ENCODE data around the gene ZNF212. TPM values are rescaled to one million over a fixed set of nuclear protein-coding genes. Genes with fewer than 3 reads are reported as not detected.

The ZNF212 gene
- total RNA-seq, 1 donor from 2014 or later = 15.8 TPM

- Mint-ChIP-seq H3K27me3 (ENCODE audit: low read depth) (peaks cover 7% of the 10 kb centered on the region), H3K36me3 (ENCODE audit: low read depth) (peaks cover 5% of the 10 kb centered on the region), H3K4me3 (peak overlapping the region; percentile 90), H3K4me1 (peaks cover 6% of the 10 kb centered on the region), H3K27ac (ENCODE audit: unreplicated experiment) (peak overlapping the region; percentile 53), H3K9me3 (no peaks in the 10 kb centered on the region)
- no peak for DNase-seq (ENCODE audit: low read depth, low spot score)
- TF ChIP-seq CTCF (conservative IDR thresholded peaks at IDR 0.05) = no peak
Observed at GRCh38 chr7:149285603-149286002, 46.2 kb downstream of the ZNF212 start.

- Mint-ChIP-seq H3K27me3 (ENCODE audit: low read depth) (peaks cover 7% of the 10 kb centered on the region), H3K4me1 (peaks cover 6% of the 10 kb centered on the region), H3K4me3 (peak overlapping the region; percentile 77), H3K36me3 (ENCODE audit: low read depth) (peaks cover 5% of the 10 kb centered on the region), H3K27ac (ENCODE audit: unreplicated experiment) (no peak overlapping the region), H3K9me3 (no peaks in the 10 kb centered on the region)
- DNase-seq (ENCODE audit: low read depth, low spot score) = no peak
- no peak for TF ChIP-seq CTCF (conservative IDR thresholded peaks at IDR 0.05)
Observed at GRCh38 chr7:149286811-149287400, 47.5 kb downstream of the ZNF212 start.

DNA sequence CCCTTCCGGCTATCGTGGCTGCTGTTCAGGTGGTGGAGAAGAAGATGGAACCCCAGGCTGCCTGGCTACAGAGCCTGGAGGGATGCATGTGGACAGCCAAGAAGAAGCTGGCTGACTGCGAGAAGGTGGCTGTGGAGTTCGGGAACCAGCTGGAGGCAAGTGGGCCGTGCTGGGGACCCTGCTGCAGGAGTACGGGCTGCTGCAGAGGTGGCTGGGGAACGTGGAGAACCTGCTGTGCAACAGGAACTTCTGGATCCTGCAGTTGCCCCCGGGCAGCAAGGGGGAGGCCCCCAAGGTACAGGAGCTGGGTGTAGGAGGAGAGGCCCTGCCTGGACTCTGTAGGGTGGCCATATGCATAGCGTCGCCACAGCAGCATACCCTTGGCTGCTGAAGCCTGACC is 48.2 kb downstream of the ZNF212 start:
- Mint-ChIP-seq H3K27me3 (ENCODE audit: low read depth) (peaks cover 7% of the 10 kb centered on the region), H3K4me3 (peak overlapping the region; percentile 77), H3K36me3 (ENCODE audit: low read depth) (peaks cover under 1% of the 10 kb centered on the region), H3K4me1 (peaks cover 6% of the 10 kb centered on the region), H3K9me3 (no peaks in the 10 kb centered on the region), H3K27ac (ENCODE audit: unreplicated experiment) (no peak overlapping the region)
- TF ChIP-seq CTCF (conservative IDR thresholded peaks at IDR 0.05) = no peak
- no peak for DNase-seq (ENCODE audit: low read depth, low spot score)

DNA sequence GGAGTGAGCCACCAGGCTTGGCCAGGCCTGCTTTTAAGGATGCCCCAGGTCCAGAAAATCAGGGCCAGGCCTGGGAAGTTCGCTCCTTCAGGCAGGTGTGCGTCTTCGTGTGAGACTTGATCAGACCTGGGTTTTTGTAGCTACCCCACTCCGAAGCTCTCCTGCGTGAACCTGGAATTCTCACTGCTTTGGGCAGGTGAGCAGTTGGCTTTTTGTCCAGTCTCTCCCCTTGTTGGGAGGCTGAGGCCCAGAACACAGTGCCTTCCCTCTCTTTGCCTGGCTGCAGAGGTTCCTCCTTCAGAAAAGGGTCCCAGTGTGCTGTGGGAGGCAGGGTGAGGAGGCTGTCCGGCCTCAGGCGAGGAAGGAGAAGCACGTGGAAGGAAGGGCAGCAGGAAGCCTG is 49.8 kb downstream of the ZNF212 start:
- H3K27me3 Mint-ChIP-seq (ENCODE audit: low read depth) = peaks cover 7% of the 10 kb centered on the region
- DNase-seq (ENCODE audit: low read depth, low spot score) = no peak
- no peak for TF ChIP-seq CTCF (conservative IDR thresholded peaks at IDR 0.05)
- peaks cover 6% of the 10 kb centered on the region for H3K4me1 Mint-ChIP-seq
- H3K4me3 Mint-ChIP-seq = no peak overlapping the region
- no peak overlapping the region for H3K27ac Mint-ChIP-seq (ENCODE audit: unreplicated experiment)
- H3K9me3 Mint-ChIP-seq = no peaks in the 10 kb centered on the region
- H3K36me3 Mint-ChIP-seq (ENCODE audit: low read depth) = no peaks in the 10 kb centered on the region

DNA sequence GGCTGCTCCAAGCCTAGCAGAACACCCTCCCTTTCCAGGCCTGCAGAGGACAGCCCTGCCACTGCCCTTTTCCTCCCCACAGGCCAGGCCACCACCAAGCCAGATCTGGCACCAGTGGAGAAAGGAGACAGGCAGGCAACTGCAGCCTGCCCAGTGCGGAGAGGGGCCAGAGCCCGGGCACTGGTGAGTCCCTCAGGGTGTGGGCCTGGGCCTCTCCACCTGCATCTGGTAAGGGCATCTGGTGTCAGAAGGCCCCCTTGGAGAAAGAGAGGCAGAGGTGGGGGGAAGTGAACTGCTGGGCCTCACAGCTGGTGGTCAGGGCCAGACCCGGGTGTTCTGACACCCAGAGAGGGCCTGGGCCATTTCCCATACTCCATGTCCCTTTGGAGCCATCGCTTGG is 50.4 kb downstream of the ZNF212 start:
- no peak for DNase-seq (ENCODE audit: low read depth, low spot score)
- no peak for TF ChIP-seq CTCF (conservative IDR thresholded peaks at IDR 0.05)
- no peak overlapping the region for H3K27ac Mint-ChIP-seq (ENCODE audit: unreplicated experiment)

More for the DNA sequence above, 50.4 kb downstream of the ZNF212 start:
- no peaks in the 10 kb centered on the region for H3K36me3 Mint-ChIP-seq (ENCODE audit: low read depth)
- H3K4me3 Mint-ChIP-seq = no peak overlapping the region
- H3K9me3 Mint-ChIP-seq = no peaks in the 10 kb centered on the region
- H3K4me1 Mint-ChIP-seq = peaks cover 6% of the 10 kb centered on the region
- peaks cover 7% of the 10 kb centered on the region for H3K27me3 Mint-ChIP-seq (ENCODE audit: low read depth)
